Measurements from ENCODE around the gene EPS8L1.
"Not testable (repeated sequence)": the region's sequence is repeated elsewhere in the genome, so short reads cannot be mapped to it uniquely, and the experiment has no call there.

EPS8L1 gene

GRCh38 chr19:55075371-55075998 is at the start of gene EPS8L1:
Gene EPS8L1, plus strand, starts transcription at chr19:55075869. Its CDS starts 576 bp downstream, at chr19:55076445.
- TF ChIP-seq CTCF (IDR thresholded peaks at IDR 0.05; ENCODE audit: control insufficient read depth, insufficient read depth, low read depth, low read length, missing control alignments), result no peak
- H3K4me3 ChIP-seq (ENCODE audit: control insufficient read depth, low read depth, low read length), result no peak within 1 kb of the TSS
- DNase-seq (ENCODE audit: low read depth), result no peak

- not testable (repeated sequence) for H3K4me3 ChIP-seq (ENCODE audit: control insufficient read depth, low read depth, low read length); DNase-seq (ENCODE audit: low read depth)
Observed at GRCh38 chr19:55027140-55027471, 48.6 kb upstream of the EPS8L1 start.

GRCh38 chr19:55027472-55028337 is 48.0 kb upstream of the EPS8L1 start:
- H3K4me3 ChIP-seq (ENCODE audit: control insufficient read depth, low read depth, low read length), result no peak overlapping the region
- DNase-seq (ENCODE audit: low read depth), result no peak
- no peak for TF ChIP-seq CTCF (IDR thresholded peaks at IDR 0.05; ENCODE audit: control insufficient read depth, insufficient read depth, low read depth, low read length, missing control alignments)

GRCh38 chr19:55028757-55029156 is 46.9 kb upstream of the EPS8L1 start:
- TF ChIP-seq CTCF (IDR thresholded peaks at IDR 0.05; ENCODE audit: control insufficient read depth, insufficient read depth, low read depth, low read length, missing control alignments), result no peak
- DNase-seq (ENCODE audit: low read depth), result no peak
- H3K4me3 ChIP-seq (ENCODE audit: control insufficient read depth, low read depth, low read length), result no peak overlapping the region

GRCh38 chr19:55031178-55031577 is 44.5 kb upstream of the EPS8L1 start:
- no peak overlapping the region for H3K4me3 ChIP-seq (ENCODE audit: control insufficient read depth, low read depth, low read length)
- DNase-seq (ENCODE audit: low read depth), result no peak
- TF ChIP-seq CTCF (IDR thresholded peaks at IDR 0.05; ENCODE audit: control insufficient read depth, insufficient read depth, low read depth, low read length, missing control alignments), result no peak

- no peak for TF ChIP-seq CTCF (IDR thresholded peaks at IDR 0.05; ENCODE audit: control insufficient read depth, insufficient read depth, low read depth, low read length, missing control alignments)
- no peak overlapping the region for H3K4me3 ChIP-seq (ENCODE audit: control insufficient read depth, low read depth, low read length)
- no peak for DNase-seq (ENCODE audit: low read depth)
Observed at GRCh38 chr19:55032170-55032800, 43.4 kb upstream of the EPS8L1 start.

GRCh38 chr19:55032976-55033643 is 42.6 kb upstream of the EPS8L1 start:
- H3K4me3 ChIP-seq (ENCODE audit: control insufficient read depth, low read depth, low read length); DNase-seq (ENCODE audit: low read depth): not testable (repeated sequence)

Measured in AG09309 (cell line).